GM12891 (cell line): Measurements from ENCODE around the gene TNFSF10.
"Not testable (repeated sequence)": the region's sequence is repeated elsewhere in the genome, so short reads cannot be mapped to it uniquely, and the experiment has no call there.

ENCODE experiments used
- POLR2AphosphoS5 ChIP-seq: IDR thresholded peaks from 2 replicates; pipeline ENCODE4 v1.6.1; 2011; ENCODE audit warnings: low read depth, low read length, control low read depth
- POU2F2 ChIP-seq: IDR thresholded peaks from 2 replicates; pipeline ENCODE4 v1.6.1; 2011; ENCODE audit warnings: low read depth, mild to moderate bottlenecking, control low read depth, low read length, moderate library complexity

DNA sequence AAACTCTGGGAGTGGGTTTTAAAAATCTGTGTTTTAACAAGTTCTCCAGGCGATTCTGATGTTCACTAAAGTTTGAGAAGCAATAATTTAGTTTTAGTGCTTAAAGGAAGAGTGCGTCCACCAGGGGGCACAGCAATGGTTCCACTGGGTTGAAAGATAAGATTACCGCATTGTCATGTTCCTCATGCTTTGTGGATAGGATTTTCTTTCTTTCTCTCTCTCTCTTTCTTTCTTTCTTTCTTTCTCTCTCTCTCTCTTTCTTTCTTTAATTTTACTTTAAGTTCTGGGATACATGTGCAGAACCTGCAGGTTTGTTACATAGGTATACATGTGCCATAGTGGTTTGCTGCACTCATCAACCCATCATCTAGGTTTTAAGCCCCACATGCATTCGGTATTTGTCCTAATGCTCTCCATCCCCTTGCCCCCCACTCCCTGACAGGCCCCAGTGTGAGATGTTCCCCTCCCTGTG is 33.0 kb downstream of the TNFSF10 start:
- not testable (repeated sequence) for TF ChIP-seq POU2F2, POLR2AphosphoS5
